Panc1 (cell line): ENCODE data around the gene TUBA1C. TPM values are rescaled to one million over a fixed set of nuclear protein-coding genes. Genes with fewer than 3 reads are reported as not detected.
A peak's percentile ranks its signal among the peaks of the same experiment; 100 is the strongest.

Source experiments
- ATAC-seq: fragments of 200-7000 bp; cut with Tn5 transposase; 2 replicates; pipeline ENCODE4 v1.9.1; 2020; ENCODE audit warnings: mild to moderate bottlenecking, moderate library complexity
- BruUV-seq: library from RNA; stranded (reverse); fragments of 400-500 nt; replicated peaks from 2 replicates; lab custom pipeline; 2021; lab: Mats Ljungman, UMichigan
- CTCF ChIA-PET: fragments of 300-600 bp; sonication (Branson Sonifier 250); formaldehyde crosslinking; loops from one replicate; lab custom pipeline; 2022; ENCODE audit warnings: antibody characterized with exemption; lab: Charles Lee
- POLR2A ChIA-PET: fragments of 300-600 bp; sonication (Branson Sonifier 250); formaldehyde crosslinking; loops from one replicate; lab custom pipeline; 2022; ENCODE audit warnings: antibody characterized with exemption; lab: Charles Lee
- DNase-seq: peaks from one replicate; pipeline ENCODE4 v3.0.0-alpha.2; 2010; ENCODE audit warnings: low read depth, low spot score
- H3K27ac ChIP-seq: 2 replicates; pipeline ENCODE4 v1.5.1; 2011; ENCODE audit warnings: mild to moderate bottlenecking, low read length, inconsistent platforms
- H3K27me3 ChIP-seq: fragments of 200-500 bp; sonication (Bioruptor generic); 2 replicates; pipeline ENCODE4 v1.6.0; 2014; ENCODE audit warnings: low read length, inconsistent platforms; ENCODE audit not compliant: control insufficient read depth, insufficient read depth
- H3K36me3 ChIP-seq: fragments of 200-500 bp; sonication (Bioruptor generic); 2 replicates; pipeline ENCODE4 v1.5.1; 2014; ENCODE audit warnings: inconsistent platforms, mild to moderate bottlenecking, low read length, moderate library complexity; ENCODE audit not compliant: control insufficient read depth, insufficient read depth
- H3K4me1 ChIP-seq: 2 replicates; pipeline ENCODE4 v1.5.1; 2011; ENCODE audit warnings: inconsistent platforms, mild to moderate bottlenecking, low read length, moderate library complexity; ENCODE audit not compliant: control insufficient read depth, insufficient read depth
- H3K4me3 ChIP-seq, 2 experiments: 2 replicates each; pipeline ENCODE4 v1.5.1; 2011 to 2012; ENCODE audit warnings: low read depth in 2 of 2, low read length in 2 of 2, mild to moderate bottlenecking in 2 of 2, inconsistent platforms in 1 of 2, moderate library complexity in 1 of 2
- H3K9me3 ChIP-seq: fragments of 200-500 bp; sonication (Bioruptor generic); 2 replicates; pipeline ENCODE4 v1.5.1; 2014; ENCODE audit warnings: low read depth, mild to moderate bottlenecking, inconsistent platforms, low read length, moderate library complexity; ENCODE audit not compliant: control insufficient read depth, insufficient read depth
- CTCF ChIP-seq: fragments of 450-650 bp; IDR thresholded peaks from 2 replicates; pipeline ENCODE4 v1.5.1; 2017; ENCODE audit warnings: mild to moderate bottlenecking
- SIN3A ChIP-seq: IDR thresholded peaks from 2 replicates; pipeline ENCODE4 v1.6.1; 2012; ENCODE audit warnings: low read depth, mild to moderate bottlenecking, low read length, moderate library complexity, borderline replicate concordance; ENCODE audit not compliant: insufficient read depth
- TCF7L2 ChIP-seq: IDR thresholded peaks from 2 replicates; pipeline ENCODE4 v1.6.1; 2011; ENCODE audit warnings: mild to moderate bottlenecking, low read depth, low read length, inconsistent platforms
- in situ Hi-C: cut with HindIII; loops from 2 replicates; pipeline ENCODE4 v1.10.0; 2016; ENCODE audit warnings: low sequenced_read_pairs, low pct_unique_long_range_greater_than_20kb
- intact Hi-C: fragments of 100-400 bp; cut with micrococcal nuclease; formaldehyde crosslinking; loops from one replicate; pipeline ENCODE4 v1.10.0; 2022; ENCODE audit not compliant: unreplicated experiment
- total RNA-seq: library from RNA; stranded (reverse); gene quantifications from one replicate; pipeline ENCODE4 v1.2.1, GENCODE V29; 2021; ENCODE audit not compliant: unreplicated experiment

TUBA1C gene
- total RNA-seq, 1 experiment from 2014 or later: 524 TPM

- CTCF ChIA-PET: interaction anchor here (1.0 to 1.5 kb wide), 4 partner anchors 7 to 248 kb away, joined by 3 to 14 read pairs (median 4); no protein-coding TSS in a partner anchor
- intact Hi-C loops: no loop called here
- DNase-seq: no peak
These were observed 31.4 kb downstream of the TUBA1C start for GRCh38 chr12:49296034-49296835.

GRCh38 chr12:49296836-49297694, 32.2 kb downstream of the TUBA1C start:
- ATAC-seq (peak; percentile 90), DNase-seq (no peak)
- Histone ChIP-seq H3K4me1 (peaks cover 10% of the 10 kb centered on the region), H3K27ac (no peak overlapping the region), H3K27me3 (no peaks in the 10 kb centered on the region), H3K36me3 (no peaks in the 10 kb centered on the region), H3K4me3 (peak overlapping the region; percentile 47 to 65), H3K9me3 (no peaks in the 10 kb centered on the region)
- no TSS peak for BruUV-seq
- intact Hi-C loops (no loop called here), in situ Hi-C loops (no loop called here)
- POLR2A ChIA-PET: no interaction called here
- CTCF ChIA-PET: interaction anchor here (0.6 to 1.5 kb wide), 11 partner anchors 8 to 791 kb away, joined by 3 to 14 read pairs (median 3); partner anchors contain the start of gene TROAP
- TF ChIP-seq CTCF: peak; percentile 72
- TF ChIP-seq TCF7L2: no peak
- no peak for TF ChIP-seq SIN3A

More at GRCh38 chr12:49296034-49296835, 31.4 kb downstream of the TUBA1C start:
- POLR2A ChIA-PET: no interaction called here
- in situ Hi-C loops: no loop called here
- H3K9me3 ChIP-seq: no peaks in the 10 kb centered on the region
- no peaks in the 10 kb centered on the region for H3K27me3 ChIP-seq
- peaks cover 10% of the 10 kb centered on the region for H3K4me1 ChIP-seq
- H3K27ac ChIP-seq: no peak overlapping the region
- BruUV-seq: no TSS peak
- ATAC-seq: peak; percentile 64
- peak; percentile 94 for TF ChIP-seq CTCF
- no peak for TF ChIP-seq SIN3A
- H3K36me3 ChIP-seq: no peaks in the 10 kb centered on the region
- peak overlapping the region; percentile 47 to 65 for H3K4me3 ChIP-seq

DNA sequence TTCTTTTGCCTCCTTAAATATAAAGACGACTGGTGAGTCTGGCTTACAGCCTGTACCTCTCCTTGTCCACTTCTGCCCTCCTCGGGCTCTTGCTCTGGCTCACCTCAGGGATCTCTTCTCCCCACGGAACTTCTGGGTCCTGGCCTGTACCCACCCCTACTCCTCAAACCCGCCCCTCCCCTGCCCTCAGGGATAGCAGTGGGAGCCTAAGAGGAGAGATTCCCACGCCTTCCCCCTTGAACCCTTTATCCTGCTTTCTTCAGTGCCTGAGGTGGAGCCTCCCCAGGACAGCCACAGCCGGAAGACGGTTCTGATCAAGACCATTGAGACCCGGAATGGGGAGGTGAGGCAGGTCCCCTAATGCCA, 32.8 kb downstream of the TUBA1C start:
- Histone ChIP-seq H3K27ac (no peak overlapping the region), H3K36me3 (no peaks in the 10 kb centered on the region), H3K4me3 (peak overlapping the region; percentile 47 to 65), H3K27me3 (no peaks in the 10 kb centered on the region), H3K4me1 (peaks cover 10% of the 10 kb centered on the region), H3K9me3 (no peaks in the 10 kb centered on the region)
- intact Hi-C loops (no loop called here), in situ Hi-C loops (no loop called here)
- ATAC-seq (peak; percentile 52), DNase-seq (no peak)
- ChIA-PET CTCF (interaction anchor here (0.6 to 1.4 kb wide), 8 partner anchors 9 to 246 kb away, joined by 3 to 14 read pairs (median 4); partner anchors contain the start of gene TROAP), POLR2A (no interaction called here)
- BruUV-seq: no TSS peak
- TF ChIP-seq SIN3A (no peak), CTCF (no peak)
